ENCODE data around the gene MSL3B.

The MSL3B gene

GRCh38 chr2:233852056-233852455 lies 16.1 kb downstream of the MSL3B start:
- DNase-seq, result no peak

- DNase-seq, result no peak
Measured at GRCh38 chr2:233851169-233851568, 17.0 kb downstream of the MSL3B start.

GRCh38 chr2:233850745-233851144 lies 17.4 kb downstream of the MSL3B start:
- no peak for DNase-seq

GRCh38 chr2:233849607-233850271 lies 18.4 kb downstream of the MSL3B start:
- no peak for DNase-seq

DNA sequence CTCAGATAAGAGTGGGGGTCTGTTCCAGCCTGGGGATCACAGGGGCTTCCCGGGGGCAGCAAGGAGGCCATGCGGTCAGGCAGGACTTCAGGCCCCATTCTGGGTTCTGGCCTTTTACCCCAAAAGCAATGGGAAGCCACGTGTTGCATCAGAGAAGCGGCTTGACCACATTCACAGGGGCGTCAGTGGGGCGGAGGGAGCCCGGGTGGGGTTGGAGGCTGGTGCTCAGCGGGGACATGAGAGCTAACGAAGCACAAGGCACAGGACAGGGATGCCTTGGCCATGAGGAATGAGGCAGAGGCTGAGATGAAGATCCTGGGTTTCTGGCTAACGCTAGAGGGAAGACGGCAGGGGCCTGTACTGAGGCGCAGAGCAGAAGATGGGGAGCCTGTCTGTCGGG lies 19.9 kb downstream of the MSL3B start:
- no peak for DNase-seq

DNA sequence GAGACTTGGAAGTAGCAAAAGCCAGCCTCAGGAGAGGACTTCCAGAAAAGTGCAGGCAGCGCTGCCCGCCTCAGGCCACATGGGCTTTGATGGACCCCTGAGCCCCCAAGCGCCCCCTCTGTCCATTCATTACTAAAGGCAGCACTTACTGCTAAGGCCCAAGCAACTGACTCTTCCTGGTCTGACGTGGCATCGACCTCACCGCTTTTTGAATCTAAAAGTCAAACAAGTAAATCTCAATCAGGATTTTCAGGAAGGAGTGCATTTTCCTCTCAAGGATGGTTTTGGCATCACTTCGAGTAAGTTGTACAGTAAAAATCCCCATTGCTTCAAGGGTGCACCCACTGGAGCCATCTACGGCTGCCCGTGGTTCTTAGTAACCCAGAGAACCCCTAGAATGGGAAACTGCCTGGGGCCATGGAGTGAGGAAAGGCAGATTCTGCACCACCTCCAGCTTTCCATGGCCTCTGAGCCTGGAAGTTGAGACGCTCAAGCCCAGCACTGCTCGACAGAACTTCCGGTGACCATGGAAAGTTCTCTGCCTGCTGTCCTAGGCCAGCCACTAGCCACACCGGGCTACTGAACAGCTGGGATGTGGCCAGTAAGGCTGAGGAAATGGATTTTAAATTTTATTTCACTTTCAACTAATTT lies 20.8 kb downstream of the MSL3B start:
- DNase-seq, result no peak

GRCh38 chr2:233846387-233847247 lies 21.6 kb downstream of the MSL3B start:
- DNase-seq, result no peak

- no peak for DNase-seq
Measured at GRCh38 chr2:233845301-233846060, 22.7 kb downstream of the MSL3B start.

- DNase-seq, result no peak
Measured at GRCh38 chr2:233844836-233845235, 23.4 kb downstream of the MSL3B start.

DNA sequence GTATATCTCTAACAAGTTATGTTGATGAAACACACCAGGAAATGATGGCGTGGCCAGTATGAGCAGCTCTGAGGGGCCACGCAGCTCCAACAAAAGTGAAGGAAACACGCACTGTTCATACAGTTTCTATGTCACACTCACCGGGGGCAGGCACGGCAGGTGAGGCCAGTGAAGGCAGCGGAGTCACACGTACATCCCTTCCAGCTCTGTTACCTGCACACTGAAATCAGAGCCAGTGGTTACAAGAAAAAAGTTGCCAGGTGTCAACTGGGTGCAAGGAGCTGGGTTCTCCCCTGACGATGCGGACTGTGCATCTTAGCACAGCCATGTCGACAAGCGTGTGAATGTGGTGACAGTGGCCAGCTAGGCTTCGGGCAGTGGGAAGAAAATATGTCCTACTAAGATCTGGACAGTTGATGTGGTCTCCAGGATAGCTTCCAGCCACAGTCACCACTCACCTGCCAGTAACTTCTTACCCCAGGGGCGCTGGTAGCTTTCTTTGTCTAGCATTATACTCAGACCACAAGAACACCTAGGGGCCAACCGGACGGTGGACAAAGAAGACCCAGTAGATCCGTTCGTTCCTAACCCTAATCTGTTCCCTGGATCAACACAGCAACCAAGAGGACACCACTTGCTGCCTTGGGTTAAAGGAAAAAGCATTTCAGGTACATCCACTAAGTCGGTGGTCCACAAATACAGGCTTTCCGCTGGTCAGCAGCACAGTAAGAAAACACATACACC lies 23.9 kb downstream of the MSL3B start:
- DNase-seq, result no peak

- DNase-seq, result no peak
Measured at GRCh38 chr2:233841183-233841582, 27.0 kb downstream of the MSL3B start.

- DNase-seq, result no peak
Measured at GRCh38 chr2:233840520-233840919, 27.7 kb downstream of the MSL3B start.

GRCh38 chr2:233839447-233839820 lies 28.8 kb downstream of the MSL3B start:
- DNase-seq, result no peak

DNA sequence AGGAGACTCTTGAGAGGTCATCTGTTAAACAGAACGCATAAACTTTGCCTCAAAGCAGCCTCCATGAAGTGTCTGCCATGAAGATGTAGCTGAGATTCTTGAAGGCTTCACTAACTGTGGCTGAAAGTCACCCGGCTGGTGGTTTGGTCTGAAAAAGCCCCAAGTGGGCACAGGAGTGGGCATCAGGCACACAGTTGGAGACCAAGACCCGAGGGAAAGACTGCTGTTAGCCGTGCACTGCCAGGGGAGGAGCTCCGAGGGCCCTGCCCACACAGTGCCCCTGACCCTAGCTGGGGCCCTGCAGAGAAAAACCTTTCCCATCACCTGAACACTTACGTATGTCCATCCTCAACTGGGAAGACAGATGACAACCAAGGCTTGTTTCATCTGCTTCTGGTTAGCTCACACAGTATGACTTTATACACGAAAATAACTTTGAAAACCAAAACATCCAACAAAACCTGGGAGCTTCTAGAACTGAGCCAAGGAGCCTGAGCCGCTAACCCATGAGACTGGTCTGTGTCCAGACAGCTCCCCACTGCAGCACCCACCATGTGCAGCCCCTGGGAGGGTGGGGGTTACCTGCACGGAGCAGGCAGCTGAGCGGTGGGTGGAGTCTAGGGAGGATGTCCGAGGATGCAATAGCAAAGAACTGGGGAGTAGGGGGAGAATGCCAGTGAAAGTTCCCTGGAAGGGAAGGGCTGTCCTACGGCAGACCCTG lies 29.3 kb downstream of the MSL3B start:
- DNase-seq, result no peak

- no peak for DNase-seq
Measured at GRCh38 chr2:233838251-233838650, 29.9 kb downstream of the MSL3B start.

GRCh38 chr2:233837694-233838229 lies 30.4 kb downstream of the MSL3B start:
- no peak for DNase-seq

- no peak for DNase-seq
Measured at GRCh38 chr2:233836359-233836758, 31.8 kb downstream of the MSL3B start.

DNA sequence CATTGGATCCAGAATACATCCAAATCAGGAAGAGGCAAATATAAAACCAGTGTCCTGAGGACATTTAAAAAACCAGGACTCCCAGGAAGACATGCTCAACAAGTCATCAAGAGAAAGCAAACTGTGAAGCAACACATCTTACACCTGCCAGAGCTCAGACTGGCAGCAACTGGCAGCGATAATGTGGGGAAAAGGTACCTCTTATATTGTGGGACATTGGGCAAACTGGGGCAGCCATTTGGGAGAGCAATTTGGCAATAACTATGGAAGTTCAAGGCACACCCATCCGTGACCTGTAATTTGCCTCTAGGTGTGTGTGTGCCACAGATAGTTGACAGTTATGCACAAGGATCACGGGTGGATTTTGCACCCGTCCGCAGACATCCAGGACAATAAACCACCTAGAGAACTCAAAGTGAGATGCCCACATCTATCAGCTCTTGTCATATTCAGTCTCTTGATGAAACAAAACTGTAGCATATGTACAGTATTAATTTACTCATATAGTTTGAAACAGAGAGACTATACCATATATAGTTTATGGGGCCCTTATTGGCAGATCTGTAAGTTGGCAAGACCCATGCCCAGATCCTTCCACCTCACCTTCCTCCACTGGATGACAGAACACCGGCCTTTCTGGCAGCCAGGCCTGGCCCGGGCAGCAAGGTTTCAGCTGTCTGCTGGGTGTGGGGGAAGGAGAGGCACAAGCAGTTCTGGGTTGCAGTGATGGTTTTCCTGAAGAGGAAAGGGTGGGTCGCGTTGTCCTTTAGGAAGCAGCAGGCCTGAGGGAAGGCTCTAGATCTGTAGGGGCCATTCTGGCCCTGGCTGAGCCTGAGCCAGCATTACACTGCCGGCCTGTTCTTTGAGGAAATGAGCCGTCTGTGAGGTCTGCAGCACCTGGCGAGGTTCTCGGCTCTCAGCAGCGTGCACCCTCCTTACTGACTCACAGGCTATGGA lies 32.7 kb downstream of the MSL3B start:
- no peak for DNase-seq

GRCh38 chr2:233833345-233833744 lies 34.8 kb downstream of the MSL3B start:
- no peak for DNase-seq

DNA sequence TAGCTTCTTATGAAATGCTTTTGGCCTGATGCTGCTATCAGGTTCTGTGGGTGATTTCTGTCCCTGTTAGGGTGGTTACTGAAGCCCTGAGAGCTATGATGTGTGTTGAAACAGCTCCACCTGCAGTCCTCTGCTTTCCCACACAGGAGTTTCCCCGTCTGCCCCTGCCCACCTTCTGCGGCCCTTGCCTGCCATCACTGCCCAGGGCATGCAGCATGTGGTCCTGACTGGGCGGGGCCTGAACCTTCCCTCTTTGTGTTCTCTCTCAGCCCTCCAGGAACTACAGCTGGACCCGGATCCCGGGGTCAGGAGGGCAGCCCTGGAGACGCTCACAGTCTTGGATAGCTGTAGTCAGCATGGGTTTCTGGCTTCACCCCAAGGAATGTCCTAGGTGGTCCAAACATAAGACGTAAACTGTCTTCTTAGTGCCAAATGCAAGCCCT lies 35.3 kb downstream of the MSL3B start:
- no peak for DNase-seq

All from stimulated activated CD4-positive, alpha-beta T cell treated with anti-CD3 and anti-CD28 coated beads, Interleukin-12 subunit alpha, Interleukin-12 subunit beta, amount 100 ng/mL, for 4 hours (primary cell).